ENCODE measurements around the gene NAT9.

NAT9 gene

DNA sequence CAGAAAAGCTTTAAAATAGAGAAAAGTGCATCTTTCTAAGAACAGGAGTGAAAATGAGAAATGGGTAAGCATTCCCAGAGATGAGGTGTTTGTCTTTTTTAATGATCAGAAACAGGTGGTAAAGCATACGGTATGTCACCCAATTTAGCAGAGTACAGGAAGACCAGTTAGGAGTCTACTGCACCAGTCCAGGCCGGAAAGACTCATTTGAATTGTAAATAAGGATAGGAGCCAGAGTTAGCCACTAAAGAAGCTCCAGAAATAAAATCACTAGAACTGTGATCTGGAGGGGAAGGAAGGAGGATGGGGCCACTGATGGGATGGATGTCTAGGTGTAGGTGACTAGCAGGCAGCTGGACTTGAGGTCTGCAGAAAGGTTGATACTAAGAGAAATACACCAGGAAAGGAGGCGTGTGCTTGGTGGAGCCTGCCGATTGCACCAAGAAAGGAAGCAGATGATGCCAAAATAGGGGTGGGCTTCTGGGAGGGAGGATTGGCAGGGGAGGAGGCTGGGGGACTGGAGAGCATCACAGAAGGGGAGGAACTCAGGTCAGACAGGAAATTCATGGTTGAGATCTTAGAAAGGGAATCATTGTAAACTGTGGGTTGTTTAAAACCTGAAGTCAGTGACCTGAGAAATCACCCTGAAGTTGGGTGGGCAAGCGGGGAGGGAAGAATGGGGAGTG lies 8.1 kb upstream of the NAT9 start:
- in situ Hi-C loops (cut with HindIII; ENCODE audit: low sequenced_read_pairs) = no loop called here

DNA sequence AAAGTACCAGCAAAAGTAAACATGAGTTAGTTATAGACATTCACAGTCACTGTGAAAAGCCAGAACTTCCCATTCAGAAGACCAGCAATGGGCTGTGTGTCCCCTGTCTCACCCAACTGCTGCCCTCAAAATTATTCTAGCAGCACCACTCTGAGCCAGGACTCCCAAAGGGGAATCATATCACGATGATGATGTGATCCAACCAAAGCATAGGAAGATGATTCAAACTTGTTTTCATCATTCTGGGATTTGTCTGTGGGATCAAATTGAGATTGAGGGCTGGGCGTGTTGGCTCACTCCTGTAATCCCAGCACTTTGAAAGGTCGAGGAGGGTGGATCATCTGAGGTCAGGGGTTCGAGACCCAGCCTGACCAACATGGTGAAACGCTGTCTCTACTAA lies 6.4 kb upstream of the NAT9 start:
- in situ Hi-C loops (cut with HindIII; ENCODE audit: low sequenced_read_pairs) = no loop called here

GRCh38 chr17:74780443-74781238 lies 4.5 kb upstream of the NAT9 start:
- in situ Hi-C loops (cut with HindIII; ENCODE audit: low sequenced_read_pairs) = no loop called here

DNA sequence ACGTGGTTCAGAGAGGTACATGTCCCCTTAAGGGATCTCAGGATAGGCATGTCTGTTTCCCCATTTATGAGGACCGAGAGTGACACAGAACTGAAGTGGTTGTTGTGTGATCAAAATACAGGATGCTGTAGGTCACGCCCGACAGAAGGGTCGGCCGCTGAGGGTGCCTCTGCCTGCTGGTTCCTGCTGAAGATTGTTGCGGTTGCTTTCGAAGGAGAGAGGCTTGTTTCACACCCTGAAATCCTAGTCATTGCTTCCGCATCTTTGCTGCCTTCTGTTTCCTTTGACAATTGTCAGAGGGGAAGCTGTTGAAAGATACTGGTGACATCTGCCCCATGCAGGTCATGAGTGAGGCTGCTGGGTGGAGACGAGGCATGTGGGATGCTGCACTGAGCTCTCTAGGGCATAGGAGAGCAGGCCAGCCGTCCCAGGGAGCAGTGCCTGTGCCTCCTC lies 3.8 kb upstream of the NAT9 start:
- in situ Hi-C loops (cut with HindIII; ENCODE audit: low sequenced_read_pairs) = no loop called here

DNA sequence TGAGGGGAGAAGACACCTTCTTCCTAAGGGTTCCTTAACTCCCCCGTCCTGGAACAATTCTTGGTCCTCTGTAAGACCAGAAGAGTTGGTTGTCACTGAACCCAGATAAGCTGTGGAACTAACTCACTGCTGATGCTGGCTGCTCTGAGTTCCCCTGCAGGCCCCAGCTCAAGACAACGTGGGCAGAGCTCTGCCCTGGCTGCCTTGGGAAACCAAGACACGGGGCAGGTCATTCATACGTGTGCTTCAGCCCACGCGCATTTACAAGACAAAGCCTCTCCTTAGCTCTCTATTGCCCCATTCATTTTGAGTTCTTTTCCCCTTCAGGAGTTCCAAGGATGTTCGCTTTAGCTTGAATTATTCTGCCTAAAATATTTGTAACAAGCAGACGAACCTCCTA lies 3.4 kb upstream of the NAT9 start:
- in situ Hi-C loops (cut with HindIII; ENCODE audit: low sequenced_read_pairs) = no loop called here

DNA sequence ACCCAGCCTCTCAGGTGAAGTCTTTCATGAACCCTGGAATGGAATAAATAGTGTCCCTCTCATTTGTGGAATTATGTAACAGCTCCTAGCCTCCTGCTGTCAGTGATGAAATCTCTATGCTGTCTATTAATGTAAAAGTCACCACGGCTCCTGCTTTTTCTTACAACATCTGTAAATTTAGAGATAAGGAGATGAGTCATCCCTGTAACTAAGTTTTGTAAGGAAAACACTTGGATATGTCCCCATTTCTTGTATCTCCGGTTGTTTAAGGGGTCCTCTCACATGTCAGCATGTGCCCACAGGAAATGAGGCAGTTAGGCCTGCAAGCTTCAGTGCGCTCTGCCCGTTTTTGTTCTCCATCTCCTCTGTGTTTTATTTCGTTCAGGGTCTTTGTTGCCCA lies 2.8 kb upstream of the NAT9 start:
- in situ Hi-C loops (cut with HindIII; ENCODE audit: low sequenced_read_pairs) = no loop called here

GRCh38 chr17:74777901-74778515 lies 1.9 kb upstream of the NAT9 start:
- in situ Hi-C loops (cut with HindIII; ENCODE audit: low sequenced_read_pairs) = no loop called here

DNA sequence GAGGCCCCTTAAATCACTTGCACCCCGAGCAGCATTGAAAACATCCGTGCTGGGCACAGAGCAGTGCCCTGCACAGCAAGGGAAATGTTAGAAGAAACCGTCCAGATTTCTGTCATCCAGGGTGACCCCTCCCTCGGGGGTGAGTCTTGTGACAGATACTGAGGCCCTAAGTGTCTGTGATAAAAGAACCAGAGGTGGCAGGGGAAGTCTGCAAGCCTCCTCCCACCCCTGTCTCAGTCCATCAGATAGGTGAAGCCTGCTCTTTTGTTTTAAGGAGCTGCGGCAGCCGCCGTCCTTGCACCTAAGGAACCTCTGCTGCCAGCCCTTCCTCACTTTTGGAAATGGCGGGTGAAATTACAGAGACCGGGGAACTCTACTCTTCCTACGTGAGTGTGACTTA lies 845 bp upstream of the NAT9 start:
- in situ Hi-C loops (cut with HindIII; ENCODE audit: low sequenced_read_pairs) = no loop called here

- in situ Hi-C loops (cut with HindIII; ENCODE audit: low sequenced_read_pairs) = no loop called here
Observed at GRCh38 chr17:74775409-74776043, 619 bp downstream of the NAT9 start.

GRCh38 chr17:74773871-74774286 lies 2.3 kb downstream of the NAT9 start:
- in situ Hi-C loops (cut with HindIII; ENCODE audit: low sequenced_read_pairs) = no loop called here

GRCh38 chr17:74773414-74773813 lies 2.7 kb downstream of the NAT9 start:
- in situ Hi-C loops (cut with HindIII; ENCODE audit: low sequenced_read_pairs) = no loop called here

DNA sequence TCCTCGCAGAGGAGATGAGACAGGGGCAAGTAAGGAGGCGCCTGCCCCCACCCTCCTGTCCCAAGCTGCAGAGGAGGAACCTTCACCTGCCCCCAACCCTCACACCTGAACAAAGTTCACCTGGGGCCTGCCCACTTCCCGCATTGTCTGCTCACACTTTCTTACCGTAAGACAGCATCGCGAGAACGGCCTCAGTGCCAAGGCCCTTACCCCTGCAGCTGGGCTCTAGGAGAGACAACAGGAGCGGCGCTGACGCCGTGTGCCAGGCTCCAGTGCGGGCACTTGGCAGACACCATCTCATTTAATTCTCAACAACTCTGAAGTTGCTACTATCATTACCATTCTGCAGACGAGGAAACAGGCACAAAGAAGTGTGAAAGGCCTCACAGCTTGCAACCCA lies 4.1 kb downstream of the NAT9 start:
- in situ Hi-C loops (cut with HindIII; ENCODE audit: low sequenced_read_pairs) = no loop called here

GRCh38 chr17:74771319-74771914 lies 4.7 kb downstream of the NAT9 start:
- in situ Hi-C loops (cut with HindIII; ENCODE audit: low sequenced_read_pairs) = no loop called here

DNA sequence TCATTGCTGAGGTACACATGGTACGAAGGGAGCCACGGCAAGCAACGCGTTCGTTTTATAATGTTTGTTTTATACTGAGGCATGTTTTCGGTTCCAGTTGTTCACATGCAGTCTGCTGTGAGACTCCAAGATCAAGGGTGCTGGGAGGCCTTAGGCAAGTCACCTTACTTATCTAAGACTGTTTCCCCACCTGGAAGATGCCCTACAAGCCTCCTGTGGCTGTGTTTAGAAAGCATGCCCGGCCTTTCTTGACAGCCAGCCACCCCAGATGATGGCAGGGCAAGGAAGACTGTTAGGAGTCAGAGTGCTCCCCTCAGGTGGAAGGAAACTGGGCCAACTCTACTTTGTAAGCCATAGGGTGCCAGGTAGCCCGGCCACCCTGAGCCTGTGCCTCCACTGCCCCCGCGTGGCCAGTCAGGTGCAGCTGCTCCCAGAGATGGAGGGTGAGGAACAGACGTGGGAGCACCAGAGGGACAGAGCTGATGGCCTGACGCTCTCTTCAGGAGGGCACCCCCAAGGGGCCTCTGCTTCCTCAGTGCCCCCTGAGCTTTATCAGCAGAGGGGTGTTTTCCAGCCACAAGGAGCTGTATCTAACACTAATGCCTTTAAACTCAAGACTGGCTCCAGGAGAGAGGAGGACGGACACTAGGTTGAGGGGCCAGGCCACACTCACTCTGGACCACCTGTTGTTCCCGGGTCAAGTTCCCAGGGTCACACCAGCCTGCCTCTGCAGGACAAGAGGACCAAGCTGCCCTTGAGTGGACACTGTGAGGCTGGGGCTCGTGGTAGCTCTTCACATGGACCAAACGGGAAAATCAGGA lies 5.4 kb downstream of the NAT9 start:
- in situ Hi-C loops (cut with HindIII; ENCODE audit: low sequenced_read_pairs) = no loop called here

DNA sequence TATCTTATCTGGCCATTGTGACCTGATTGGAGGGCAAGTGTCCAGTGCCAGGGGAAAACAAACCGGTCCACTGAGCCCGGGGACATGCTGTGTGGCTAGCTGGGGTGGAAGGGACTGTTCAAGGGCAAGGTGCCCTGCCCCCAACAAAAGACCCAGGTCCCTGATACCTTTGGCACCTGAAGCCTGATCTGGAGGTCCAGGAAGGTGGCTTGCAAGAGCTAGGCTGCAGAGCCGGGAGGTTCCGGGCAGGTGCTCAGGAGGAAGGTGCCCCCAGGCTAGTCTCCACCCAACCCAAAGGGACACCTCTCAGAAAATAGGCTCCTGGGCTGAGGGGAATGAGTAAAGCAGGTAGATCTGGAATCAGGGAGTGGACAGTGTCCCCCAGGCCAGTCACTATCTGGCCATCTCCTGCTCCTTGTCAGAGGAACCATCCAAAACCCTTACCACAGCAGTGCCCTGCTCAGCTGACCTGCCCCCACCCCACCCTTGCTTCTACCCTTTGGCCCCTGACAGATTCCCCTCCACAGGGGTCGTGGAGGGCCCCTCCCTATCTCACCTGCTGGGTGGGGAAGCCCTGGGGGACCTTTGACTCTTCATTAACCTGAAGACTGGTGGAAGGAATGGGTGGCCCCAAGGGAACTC lies 6.2 kb downstream of the NAT9 start:
- in situ Hi-C loops (cut with HindIII; ENCODE audit: low sequenced_read_pairs) = no loop called here

DNA sequence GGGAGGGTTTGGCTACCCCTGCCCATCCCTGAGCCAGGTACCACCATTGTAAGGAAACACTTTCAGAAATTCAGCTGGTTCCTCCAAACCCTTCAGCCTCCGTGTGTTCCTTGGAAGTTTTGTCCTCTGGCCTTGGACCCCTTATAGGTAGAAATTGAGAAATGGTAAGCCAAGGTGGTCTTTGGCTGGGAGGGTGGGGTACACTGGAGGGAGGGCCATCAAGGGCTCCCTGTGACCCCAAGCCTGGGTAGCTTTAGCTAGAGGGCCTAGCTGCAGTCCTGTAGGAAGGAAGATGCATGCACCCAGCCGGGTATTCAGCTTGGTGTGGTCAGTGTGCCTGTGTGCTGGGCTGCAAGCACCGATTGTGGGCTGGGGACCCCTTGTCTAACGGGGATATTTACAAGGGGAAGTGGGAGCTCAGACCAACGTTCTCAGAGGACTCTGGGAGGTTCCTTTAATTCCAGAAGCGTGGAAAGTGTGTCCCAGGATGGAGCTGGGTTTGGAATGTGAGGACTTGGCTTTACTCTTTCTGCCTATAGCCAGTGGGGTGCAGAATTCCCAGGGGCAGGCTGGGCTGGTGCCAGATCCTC lies 6.8 kb downstream of the NAT9 start:
- in situ Hi-C loops (cut with HindIII; ENCODE audit: low sequenced_read_pairs) = no loop called here

DNA sequence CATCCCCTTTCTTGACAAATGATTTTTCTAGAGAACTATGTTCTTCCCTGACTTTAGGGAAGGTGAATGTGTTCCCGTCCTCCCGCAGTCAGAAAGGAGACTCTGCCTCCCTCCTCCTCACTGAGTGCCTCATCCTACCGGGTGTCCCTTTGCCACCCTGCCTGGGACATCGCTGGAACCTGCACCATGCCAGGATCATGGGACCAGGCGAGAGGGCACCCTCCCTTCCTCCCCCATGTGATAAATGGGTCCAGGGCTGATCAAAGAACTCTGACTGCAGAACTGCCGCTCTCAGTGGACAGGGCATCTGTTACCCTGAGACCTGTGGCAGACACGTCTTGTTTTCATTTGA lies 7.4 kb downstream of the NAT9 start:
- in situ Hi-C loops (cut with HindIII; ENCODE audit: low sequenced_read_pairs) = no loop called here

- in situ Hi-C loops (cut with HindIII; ENCODE audit: low sequenced_read_pairs) = no loop called here
Observed at GRCh38 chr17:74768069-74768762, 7.9 kb downstream of the NAT9 start.

- in situ Hi-C loops (cut with HindIII; ENCODE audit: low sequenced_read_pairs) = no loop called here
Observed at GRCh38 chr17:74767111-74767516, 9.0 kb downstream of the NAT9 start.

All from endothelial cell of hepatic sinusoid (primary cell).